Keratinocyte (primary cell): ENCODE data around the gene ECE1. TPM values are rescaled to one million over a fixed set of nuclear protein-coding genes. Genes with fewer than 3 reads are reported as not detected.

ENCODE experiments used
- DNase-seq: peaks from one replicate; pipeline ENCODE4 v3.0.0-alpha.2; 2011; ENCODE audit warnings: low read depth, missing footprints, low spot score
- FAIRE-seq: peaks from 2 replicates; lab custom pipeline; 2011; peaks lifted over from hg19 to GRCh38; lab: Jason Lieb, UNC
- H2AFZ ChIP-seq: 2 replicates; pipeline ENCODE4 v1.6.0; 2012; ENCODE audit warnings: low read length, control low read depth, inconsistent platforms; ENCODE audit not compliant: control insufficient read depth
- H3K27ac ChIP-seq: 2 replicates; pipeline ENCODE4 v1.5.1; 2011; ENCODE audit warnings: low read length; ENCODE audit not compliant: control insufficient read depth, insufficient read depth
- H3K27me3 ChIP-seq: 3 replicates; pipeline ENCODE4 v1.6.0; 2011; ENCODE audit warnings: low read length; ENCODE audit not compliant: control insufficient read depth, insufficient read depth; ENCODE audit errors: extremely low read depth
- H3K36me3 ChIP-seq, 2 experiments: 2 replicates in 1 of 2; 3 replicates in 1 of 2; pipeline ENCODE4 v1.5.1; 2011; ENCODE audit warnings: low read length in 2 of 2, mild to moderate bottlenecking in 1 of 2; ENCODE audit not compliant: control insufficient read depth in 2 of 2, insufficient read depth in 2 of 2; ENCODE audit errors: extremely low read depth in 1 of 2
- H3K4me1 ChIP-seq: 3 replicates; pipeline ENCODE4 v1.5.1; 2011; ENCODE audit warnings: low read length; ENCODE audit not compliant: control insufficient read depth, insufficient read depth; ENCODE audit errors: extremely low read depth
- H3K4me2 ChIP-seq: 3 replicates; pipeline ENCODE4 v1.6.0; 2011; ENCODE audit warnings: low read depth, low read length; ENCODE audit not compliant: control insufficient read depth, insufficient read depth; ENCODE audit errors: extremely low read depth
- H3K4me3 ChIP-seq, 3 experiments: fragments of 200-600 bp in 1 of 3; sonication (generic) in 1 of 3; 2 replicates in 2 of 3; 3 replicates in 1 of 3; pipeline ENCODE4 v1.5.1; 2011 to 2016; ENCODE audit warnings: low read length in 3 of 3, mild to moderate bottlenecking in 3 of 3, control low read depth in 2 of 3, inconsistent platforms in 1 of 3, low read depth in 1 of 3, mixed read lengths in 1 of 3, mixed run types in 1 of 3, moderate library complexity in 1 of 3; ENCODE audit not compliant: control insufficient read depth in 2 of 3, insufficient read depth in 2 of 3; ENCODE audit errors: extremely low read depth in 1 of 3
- H3K79me2 ChIP-seq: 2 replicates; pipeline ENCODE4 v1.6.0; 2012; ENCODE audit warnings: low read length; ENCODE audit not compliant: control insufficient read depth, insufficient read depth
- H3K9ac ChIP-seq: 3 replicates; pipeline ENCODE4 v1.6.0; 2011; ENCODE audit warnings: low read length; ENCODE audit not compliant: control insufficient read depth, insufficient read depth; ENCODE audit errors: extremely low read depth
- H3K9me1 ChIP-seq: 3 replicates; pipeline ENCODE4 v1.6.0; 2011; ENCODE audit warnings: low read length; ENCODE audit not compliant: control insufficient read depth, insufficient read depth; ENCODE audit errors: extremely low read depth
- H3K9me3 ChIP-seq: 2 replicates; pipeline ENCODE4 v1.5.1; 2012; ENCODE audit warnings: low read depth, low read length; ENCODE audit not compliant: control insufficient read depth
- H4K20me1 ChIP-seq: 3 replicates; pipeline ENCODE4 v1.6.0; 2011; ENCODE audit warnings: low read length; ENCODE audit not compliant: control insufficient read depth, insufficient read depth; ENCODE audit errors: extremely low read depth
- CTCF ChIP-seq, 3 experiments: IDR thresholded peaks in 1 of 3; conservative IDR thresholded peaks in 1 of 3; optimal IDR thresholded peaks in 1 of 3; 2 replicates in 2 of 3; 3 replicates in 1 of 3; pipeline versions ENCODE3 to v1.5.1; 2011; ENCODE audit warnings: low read length in 3 of 3, mild to moderate bottlenecking in 3 of 3, moderate library complexity in 2 of 3, control low read depth in 1 of 3, inconsistent platforms in 1 of 3; ENCODE audit not compliant: insufficient read depth in 2 of 3; ENCODE audit errors: extremely low read depth in 1 of 3
- EZH2 ChIP-seq: IDR thresholded peaks from one replicate; pipeline ENCODE4 v1.6.1; 2012; ENCODE audit warnings: inconsistent platforms, mild to moderate bottlenecking, low read length, moderate library complexity
- dilution Hi-C: fragments of 300-500 bp; cut with MboI; formaldehyde crosslinking; loops from one replicate; pipeline ENCODE4 v1.7.0; 2020; ENCODE audit warnings: low sequenced_read_pairs; ENCODE audit not compliant: extremely low pct_ligation_motif_present
- polyA plus RNA-seq, 5 experiments: library from polyadenylated mRNA; depleted of rRNA in 3 of 5; stranded (reverse) in 3 of 5; stranded (forward) in 1 of 5; unstranded in 1 of 5; fragments of >200 nt; gene quantifications; 1 replicate in 1 of 5; 2 replicates in 3 of 5; 3 replicates in 1 of 5; pipeline versions ENCODE4 v1.2.1 to v1.2.3, GENCODE V29; 2011 to 2012; ENCODE audit warnings: missing spikeins in 2 of 5, low read depth in 1 of 5, low replicate concordance in 1 of 5

The ECE1 gene
- polyA plus RNA-seq, 1 donor (not counting 4 experiments of a cell fraction or from before 2014, with no cell fraction given), result 59.1 TPM

GRCh38 chr1:21242846-21243245, 47.4 kb downstream of the ECE1 start:
- H3K27ac ChIP-seq, result no peak overlapping the region
- no peaks in the 10 kb centered on the region for H3K27me3 ChIP-seq
- no peaks in the 10 kb centered on the region for H3K4me1 ChIP-seq
- H3K4me3 ChIP-seq, result no peak overlapping the region
- FAIRE-seq (no peak), DNase-seq (no peak)
- H4K20me1 ChIP-seq, result no peaks in the 10 kb centered on the region
- no peak overlapping the region for H2AFZ ChIP-seq
- no peaks in the 10 kb centered on the region for H3K9me1 ChIP-seq
- dilution Hi-C loops, result loop anchor here (10.0 kb wide), 1 partner anchor 122 kb away; no protein-coding TSS in a partner anchor
- no peak overlapping the region for H3K4me2 ChIP-seq
- peaks cover 12 to 23% of the 10 kb centered on the region in 2 experiments for H3K36me3 ChIP-seq
- TF ChIP-seq EZH2, result no peak
- no peak for TF ChIP-seq CTCF (optimal IDR thresholded peaks at IDR 0.05 in 1 of 3, IDR thresholded peaks at IDR 0.05 in 1 of 3, conservative IDR thresholded peaks at IDR 0.05 in 1 of 3; ENCODE audit: extremely low read depth in 1 of 3, insufficient read depth in 2 of 3, low read length in 3 of 3)
- no peaks in the 10 kb centered on the region for H3K79me2 ChIP-seq
- H3K9me3 ChIP-seq, result no peaks in the 10 kb centered on the region
- no peak overlapping the region for H3K9ac ChIP-seq

- Histone ChIP-seq H3K9ac (no peak overlapping the region), H3K4me2 (no peak overlapping the region), H3K9me3 (no peaks in the 10 kb centered on the region), H3K4me3 (no peak overlapping the region), H3K9me1 (no peaks in the 10 kb centered on the region), H3K79me2 (no peaks in the 10 kb centered on the region), H3K27me3 (no peaks in the 10 kb centered on the region), H3K36me3 (peaks cover 12 to 21% of the 10 kb centered on the region in 2 experiments), H4K20me1 (no peaks in the 10 kb centered on the region), H3K4me1 (no peaks in the 10 kb centered on the region), H2AFZ (no peak overlapping the region), H3K27ac (no peak overlapping the region)
- no peak for FAIRE-seq
- DNase-seq, result no peak
- TF ChIP-seq CTCF (optimal IDR thresholded peaks at IDR 0.05 in 1 of 3, IDR thresholded peaks at IDR 0.05 in 1 of 3, conservative IDR thresholded peaks at IDR 0.05 in 1 of 3; ENCODE audit: extremely low read depth in 1 of 3, insufficient read depth in 2 of 3, low read length in 3 of 3) (no peak), EZH2 (no peak)
- dilution Hi-C loops, result loop anchor here (10.0 kb wide), 1 partner anchor 123 kb away; no protein-coding TSS in a partner anchor
Measured at GRCh38 chr1:21241771-21242581, 48.3 kb downstream of the ECE1 start.
